ENCODE data around the gene SLC25A25.

SLC25A25 gene

DNA sequence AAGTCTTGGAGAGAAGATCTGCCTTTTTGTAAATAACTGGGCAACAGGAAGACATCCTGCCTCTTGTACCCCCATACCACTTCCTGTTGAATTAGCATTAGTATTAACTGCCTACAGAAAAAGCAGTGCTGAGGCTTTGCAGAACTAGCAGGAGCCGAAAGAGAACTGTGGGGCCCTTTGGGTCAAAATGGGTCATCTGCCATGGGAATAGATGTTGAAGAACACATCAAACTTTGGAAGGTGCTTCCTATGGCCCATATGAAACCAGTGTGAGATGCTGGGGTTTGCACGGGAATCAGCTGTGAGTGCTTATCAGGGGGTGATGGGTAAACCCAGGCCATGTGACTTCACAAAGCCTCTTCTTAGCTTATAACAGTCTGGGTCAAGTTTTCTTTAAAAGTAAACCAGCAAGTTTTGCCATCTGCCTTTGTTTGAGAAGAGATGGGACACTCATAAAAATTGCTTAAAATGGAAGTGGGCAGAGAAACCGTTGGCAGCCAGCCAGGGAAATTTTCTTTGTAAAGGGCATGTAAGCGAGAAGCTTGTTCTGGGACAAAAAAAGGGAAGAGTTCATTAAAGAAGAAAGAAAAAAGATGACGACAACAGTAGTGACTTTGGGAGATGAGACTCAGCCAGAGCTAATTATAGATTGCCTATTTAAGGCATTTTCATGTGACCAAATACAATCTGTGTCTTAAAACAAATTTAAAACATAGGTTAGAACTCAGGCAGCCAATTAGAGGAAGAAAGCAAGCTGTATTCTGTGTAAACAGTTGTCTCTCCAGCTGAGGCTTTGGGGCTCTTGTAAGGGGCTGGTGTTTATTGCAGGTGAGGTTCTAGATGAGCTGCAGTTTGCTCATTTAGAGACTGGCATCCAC is 4.4 kb downstream of the SLC25A25 start:
- DNase-seq (ENCODE audit: low spot score) = no peak

DNA sequence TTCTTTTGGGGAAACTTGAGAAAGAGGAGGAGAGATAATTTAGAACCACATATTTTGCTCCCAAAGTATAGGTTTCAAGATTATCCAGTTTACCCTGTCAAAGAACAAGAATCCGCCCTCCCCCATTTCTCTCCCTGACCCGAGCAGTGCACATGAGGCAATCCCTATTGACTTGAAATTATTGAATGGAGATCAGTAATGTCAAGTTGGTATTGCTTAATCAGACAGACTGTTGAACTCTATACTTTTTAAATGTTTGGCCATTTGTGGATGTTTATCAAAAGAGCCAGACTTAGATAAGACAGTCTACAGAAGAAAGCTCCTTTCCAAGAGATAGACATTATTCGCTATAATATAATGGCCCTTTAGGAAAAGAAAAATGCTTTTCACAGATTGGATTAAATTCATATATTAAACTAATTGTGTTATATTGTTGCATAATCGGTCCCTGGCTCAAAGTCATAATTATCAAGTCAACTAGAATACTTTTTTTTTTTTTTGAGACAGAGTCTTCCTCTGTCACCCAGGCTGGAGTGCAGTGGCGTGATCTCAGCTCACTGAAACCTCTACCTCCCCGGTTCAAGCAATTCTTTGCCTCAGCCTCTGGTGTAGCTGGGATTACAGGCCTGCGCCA is 5.3 kb downstream of the SLC25A25 start:
- no peak for DNase-seq (ENCODE audit: low spot score)

GRCh38 chr9:128077847-128078503 is 9.9 kb downstream of the SLC25A25 start:
- DNase-seq (ENCODE audit: low spot score) = no peak

DNA sequence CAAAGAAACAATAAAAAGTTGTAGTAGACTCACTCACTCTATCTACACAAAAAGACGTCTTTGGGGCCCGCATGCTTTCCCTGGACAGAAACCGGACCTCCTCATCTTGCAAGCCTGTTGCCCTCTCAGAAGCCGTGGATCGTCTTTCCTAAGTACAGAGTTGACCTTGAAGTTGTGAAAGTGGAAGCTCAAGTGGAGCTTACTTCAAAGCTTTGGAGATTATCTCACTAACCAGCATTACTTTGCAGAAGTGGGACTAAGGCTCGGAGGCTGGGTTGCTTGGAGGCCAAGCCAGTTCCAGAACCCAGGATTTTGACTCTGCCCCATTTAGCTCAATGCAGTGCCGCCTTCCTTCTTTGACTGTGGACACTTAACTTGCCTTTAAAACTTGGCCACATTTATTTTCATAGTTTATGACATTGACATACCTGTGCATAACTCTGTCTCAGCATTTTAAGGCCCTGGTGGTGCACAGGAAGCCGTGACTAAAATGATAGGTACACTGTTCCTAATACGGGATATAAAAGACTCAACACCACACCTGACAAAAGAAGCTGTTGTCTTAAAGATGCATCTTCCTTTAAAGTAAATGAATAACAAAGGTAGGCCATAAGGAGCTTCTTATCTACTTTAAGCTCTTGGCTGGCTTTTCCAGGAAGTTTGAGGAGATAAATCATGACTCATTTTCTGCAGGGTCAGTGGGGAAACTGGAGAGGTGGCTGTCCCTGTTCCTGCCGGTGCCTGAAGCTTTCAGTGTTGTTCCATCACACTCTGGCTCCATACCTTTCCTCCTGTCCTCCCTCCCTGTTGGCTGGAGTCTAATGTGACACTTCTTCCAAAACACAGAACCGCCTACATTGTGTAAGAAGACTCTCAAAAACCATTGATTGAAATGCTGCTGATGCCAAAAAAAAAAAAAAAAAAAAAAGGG is 10.7 kb downstream of the SLC25A25 start:
- no peak for DNase-seq (ENCODE audit: low spot score)

GRCh38 chr9:128080206-128080605 is 12.2 kb downstream of the SLC25A25 start:
- DNase-seq (ENCODE audit: low spot score) = no peak

GRCh38 chr9:128081056-128081455 is 13.0 kb downstream of the SLC25A25 start:
- DNase-seq (ENCODE audit: low spot score) = peak; percentile 80

GRCh38 chr9:128082151-128082550 is 14.1 kb downstream of the SLC25A25 start:
- DNase-seq (ENCODE audit: low spot score) = no peak

DNA sequence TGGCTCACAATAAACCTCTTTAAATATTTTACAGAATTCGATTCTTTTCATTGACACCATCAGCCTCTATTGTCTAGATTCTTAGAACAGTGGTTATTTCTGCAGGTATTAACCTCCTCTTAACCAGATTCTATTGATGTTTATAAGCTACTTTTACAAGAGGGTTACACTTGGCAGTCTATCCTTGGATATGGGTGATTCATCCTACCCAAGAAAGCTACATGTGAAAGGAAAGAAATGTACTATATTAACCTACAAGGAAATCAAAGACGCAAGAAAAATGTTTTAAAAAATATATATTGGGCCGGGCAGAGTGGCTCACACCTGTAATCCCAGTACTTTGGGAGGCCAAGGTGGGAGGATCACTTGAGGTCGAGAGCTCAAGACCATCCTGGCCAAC is 16.7 kb downstream of the SLC25A25 start:
- DNase-seq (ENCODE audit: low spot score) = no peak

- DNase-seq (ENCODE audit: low spot score) = no peak
Observed at GRCh38 chr9:128085943-128086342, 17.9 kb downstream of the SLC25A25 start.

DNA sequence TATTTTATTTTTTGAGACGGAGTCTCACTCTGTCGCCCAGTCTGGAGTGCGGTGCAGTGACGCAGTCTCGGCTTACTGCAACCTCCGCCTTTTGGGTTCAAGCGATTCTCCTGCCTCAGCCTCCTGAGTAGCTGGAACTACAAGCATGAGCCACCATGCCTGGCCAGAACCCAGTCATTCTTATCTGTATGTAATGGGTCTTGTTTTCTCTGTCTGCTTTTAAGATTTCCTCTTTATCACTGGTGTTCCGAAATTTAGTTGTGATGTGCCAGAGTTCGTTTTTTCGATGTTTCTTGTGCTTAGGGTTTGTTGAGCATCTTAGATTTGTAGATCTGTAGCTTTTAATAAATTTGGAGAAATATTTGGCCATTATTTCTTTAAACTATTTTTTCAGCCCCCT is 19.2 kb downstream of the SLC25A25 start:
- DNase-seq (ENCODE audit: low spot score) = no peak

DNA sequence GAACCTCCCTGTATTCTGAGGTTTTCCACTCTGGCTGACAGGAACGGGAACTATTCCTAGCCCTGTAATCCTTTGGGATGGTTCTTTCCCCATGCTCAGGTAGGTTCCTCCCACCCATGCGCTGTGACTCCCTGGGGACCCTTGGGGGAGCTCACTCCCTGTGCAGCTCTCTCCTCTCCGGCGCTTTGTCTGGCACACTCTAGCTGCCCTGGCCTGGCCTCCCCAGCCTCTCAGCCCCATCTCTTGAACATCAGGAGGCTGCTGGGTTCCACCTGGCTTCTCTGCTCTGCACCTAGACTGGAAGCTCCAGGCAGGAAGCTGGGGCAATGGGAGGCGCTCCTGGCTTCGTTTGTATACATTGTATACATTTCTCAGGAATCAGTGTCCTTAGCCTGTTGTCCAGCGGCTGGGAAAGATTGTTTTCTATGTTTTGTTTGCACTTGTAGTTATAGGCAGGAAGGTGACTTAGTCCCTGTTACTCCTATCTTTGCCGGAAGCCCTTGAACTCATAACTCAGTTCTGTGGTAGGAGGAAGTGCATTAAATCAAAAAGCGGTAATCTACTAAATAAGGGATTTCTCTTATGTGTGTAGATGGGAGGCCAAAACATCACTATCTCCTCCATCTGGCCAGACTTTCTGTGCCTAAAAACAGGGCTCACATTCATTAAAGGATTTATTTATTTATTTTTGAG is 20.4 kb downstream of the SLC25A25 start:
- no peak for DNase-seq (ENCODE audit: low spot score)

DNA sequence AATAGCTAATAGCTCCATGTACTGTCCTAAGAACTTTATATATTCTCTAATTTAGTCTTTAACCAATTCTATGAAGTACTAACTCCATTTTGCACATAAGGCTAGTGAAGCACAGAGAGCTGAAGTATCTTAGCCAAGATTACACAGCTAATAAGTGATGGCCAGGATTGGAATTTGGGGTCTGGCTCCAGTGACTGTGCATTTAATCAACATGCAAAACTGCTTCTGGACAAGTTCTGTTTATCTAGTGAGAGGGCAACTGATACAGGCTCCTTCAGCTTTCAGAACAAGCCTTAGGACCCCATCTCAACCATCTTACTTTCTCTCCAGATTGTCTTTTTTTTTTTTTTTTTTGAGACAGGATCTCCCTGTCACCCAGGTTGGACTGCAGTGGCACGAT is 21.3 kb downstream of the SLC25A25 start:
- DNase-seq (ENCODE audit: low spot score) = no peak

DNA sequence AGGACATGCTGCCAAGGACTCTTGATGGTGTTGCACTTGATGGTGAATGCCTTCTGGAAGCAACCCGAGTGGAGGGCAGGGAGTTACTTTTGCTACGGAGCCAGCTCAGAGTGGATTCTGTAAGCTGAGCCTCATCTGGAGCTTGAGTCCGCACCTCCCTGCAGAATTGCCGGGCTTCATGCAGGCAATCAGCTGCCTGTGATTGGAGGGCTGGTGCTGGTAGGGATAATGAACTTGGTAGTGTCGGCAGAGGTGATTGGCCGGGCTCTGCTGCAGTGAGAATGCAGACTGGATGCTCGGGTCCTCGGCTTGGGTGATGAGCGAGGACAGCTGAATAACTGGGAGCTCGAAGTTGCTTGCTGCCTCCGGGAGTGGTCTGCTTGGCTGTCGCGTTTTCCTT is 23.1 kb downstream of the SLC25A25 start:
- DNase-seq (ENCODE audit: low spot score) = peak; percentile 98

GRCh38 chr9:128091571-128091970 is 23.5 kb downstream of the SLC25A25 start:
- DNase-seq (ENCODE audit: low spot score) = no peak

GRCh38 chr9:128092199-128092977 is 24.4 kb downstream of the SLC25A25 start:
- DNase-seq (ENCODE audit: low spot score) = no peak

- no peak for DNase-seq (ENCODE audit: low spot score)
Observed at GRCh38 chr9:128093011-128093410, 25.0 kb downstream of the SLC25A25 start.

DNA sequence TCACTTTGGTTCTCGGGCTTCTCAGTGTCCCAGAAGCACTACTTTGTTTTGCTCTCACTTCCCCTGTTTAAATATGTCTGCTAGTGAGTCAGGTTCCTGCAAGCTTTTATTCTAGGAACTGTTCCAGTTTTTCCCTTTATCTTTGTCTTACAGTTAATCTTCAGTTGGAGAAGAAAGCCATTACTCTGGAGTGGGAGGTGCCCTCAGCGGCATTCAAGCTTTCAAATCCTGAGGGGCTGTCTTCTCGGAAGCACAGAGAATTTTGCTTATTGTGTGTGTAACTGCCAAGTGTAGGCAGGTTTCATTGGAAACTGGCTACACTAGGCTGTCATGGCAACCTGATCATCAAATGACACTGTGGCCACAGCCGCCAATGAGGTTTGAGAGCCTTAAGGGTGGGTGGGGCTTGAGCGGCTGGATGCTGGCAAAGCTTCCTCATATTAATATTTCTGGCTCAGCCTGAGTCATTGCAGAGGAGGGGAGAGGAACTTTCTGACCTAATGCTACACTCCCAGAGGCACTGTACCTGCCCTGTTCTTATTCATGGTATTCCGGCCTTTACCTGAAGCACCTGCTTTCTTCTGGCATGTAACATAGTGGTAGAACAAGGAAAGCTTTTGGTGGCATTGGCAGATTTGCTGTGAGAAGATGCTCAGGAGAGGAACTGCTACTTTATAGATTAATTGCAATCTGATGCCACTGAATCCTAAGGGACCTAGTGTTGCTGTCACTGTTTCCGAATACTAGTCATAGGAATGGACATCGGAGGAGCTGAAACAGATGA is 26.3 kb downstream of the SLC25A25 start:
- peak; percentile 96 for DNase-seq (ENCODE audit: low spot score)

GRCh38 chr9:128094950-128095544 is 27.0 kb downstream of the SLC25A25 start:
- DNase-seq (ENCODE audit: low spot score) = no peak
